HCT116 (cell line): ENCODE data around the gene RBM34.

Experiments used
- CTCF ChIP-seq, 3 experiments: fragments of 200-600 bp in 1 of 3; sonication (generic) in 1 of 3; IDR thresholded peaks in 2 of 3; conservative IDR thresholded peaks in 1 of 3; 2 replicates each; pipeline ENCODE4 v1.5.1; 2012 to 2017; ENCODE audit warnings: low read depth in 2 of 3, low read length in 2 of 3, antibody characterized with exemption in 1 of 3, borderline replicate concordance in 1 of 3, control low read depth in 1 of 3, mild to moderate bottlenecking in 1 of 3, mixed read lengths in 1 of 3, mixed run types in 1 of 3, moderate library complexity in 1 of 3; ENCODE audit not compliant: insufficient read depth in 1 of 3
- EZH2 ChIP-seq: fragments of 200-600 bp; sonication (generic); IDR thresholded peaks from 2 replicates; pipeline ENCODE4 v1.6.1; 2017; ENCODE audit warnings: antibody characterized with exemption, mixed run types
- MAX ChIP-seq: IDR thresholded peaks from 2 replicates; pipeline ENCODE4 v1.6.1; 2012
- POLR2AphosphoS5 ChIP-seq: IDR thresholded peaks from 2 replicates; pipeline ENCODE4 v1.6.1; 2011; ENCODE audit warnings: mild to moderate bottlenecking, low read depth, low read length, moderate library complexity
- REST ChIP-seq: IDR thresholded peaks from 2 replicates; pipeline ENCODE4 v1.6.1; 2012; ENCODE audit warnings: low read depth
- ZFX ChIP-seq: fragments of 450-650 bp; IDR thresholded peaks from 2 replicates; pipeline ENCODE4 v1.6.1; 2017

GRCh38 chr1:235098547-235098946 is 62.5 kb downstream of the RBM34 start:
- TF ChIP-seq CTCF (IDR thresholded peaks at IDR 0.05 in 2 of 3, conservative IDR thresholded peaks at IDR 0.05 in 1 of 3; ENCODE audit: borderline replicate concordance in 1 of 3, insufficient read depth in 1 of 3, low read depth in 2 of 3, low read length in 2 of 3) = no peak
- TF ChIP-seq EZH2 = no peak
- TF ChIP-seq REST = no peak
- no peak for TF ChIP-seq MAX
- TF ChIP-seq POLR2AphosphoS5 = no peak
- TF ChIP-seq ZFX = no peak
